Measurements from ENCODE around the gene POLH.

DNA sequence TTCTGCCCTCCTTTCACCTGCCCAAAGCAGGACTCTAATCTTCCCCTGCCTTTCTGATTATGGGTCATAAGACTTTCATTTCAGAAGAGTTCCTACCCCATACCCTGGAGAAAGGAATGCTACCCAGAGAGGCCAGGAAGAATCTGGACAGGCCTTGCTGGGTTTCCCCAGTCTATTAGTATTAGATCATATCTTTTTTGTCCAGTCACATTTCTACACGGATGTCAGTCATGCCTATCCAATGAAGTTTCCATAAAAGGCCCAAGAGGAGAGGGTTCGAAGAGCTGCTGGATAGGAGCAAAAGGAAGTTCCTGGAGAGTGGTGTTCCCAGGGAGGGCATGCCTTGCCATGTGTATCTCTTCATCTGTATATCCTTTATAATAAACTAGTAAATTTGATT, 3.2 kb downstream of the POLH start:
- no peak for TF ChIP-seq POLR2A (IDR thresholded peaks at IDR 0.05)
- TF ChIP-seq, protein P1, sequence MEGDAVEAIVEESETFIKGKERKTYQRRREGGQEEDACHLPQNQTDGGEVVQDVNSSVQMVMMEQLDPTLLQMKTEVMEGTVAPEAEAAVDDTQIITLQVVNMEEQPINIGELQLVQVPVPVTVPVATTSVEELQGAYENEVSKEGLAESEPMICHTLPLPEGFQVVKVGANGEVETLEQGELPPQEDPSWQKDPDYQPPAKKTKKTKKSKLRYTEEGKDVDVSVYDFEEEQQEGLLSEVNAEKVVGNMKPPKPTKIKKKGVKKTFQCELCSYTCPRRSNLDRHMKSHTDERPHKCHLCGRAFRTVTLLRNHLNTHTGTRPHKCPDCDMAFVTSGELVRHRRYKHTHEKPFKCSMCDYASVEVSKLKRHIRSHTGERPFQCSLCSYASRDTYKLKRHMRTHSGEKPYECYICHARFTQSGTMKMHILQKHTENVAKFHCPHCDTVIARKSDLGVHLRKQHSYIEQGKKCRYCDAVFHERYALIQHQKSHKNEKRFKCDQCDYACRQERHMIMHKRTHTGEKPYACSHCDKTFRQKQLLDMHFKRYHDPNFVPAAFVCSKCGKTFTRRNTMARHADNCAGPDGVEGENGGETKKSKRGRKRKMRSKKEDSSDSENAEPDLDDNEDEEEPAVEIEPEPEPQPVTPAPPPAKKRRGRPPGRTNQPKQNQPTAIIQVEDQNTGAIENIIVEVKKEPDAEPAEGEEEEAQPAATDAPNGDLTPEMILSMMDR (IDR thresholded peaks at IDR 0.05), result no peak
